KG1 (cell line): ENCODE data around the gene ZNF639.

Experiments
- DNase-seq: peaks from one replicate; lab custom pipeline; 2025; lab: John Stamatoyannopoulos, UW

The ZNF639 gene

GRCh38 chr3:179318876-179319275 is 4.0 kb upstream of the ZNF639 start:
- DNase-seq, result no peak

- DNase-seq, result peak; percentile 42
These were observed 1.1 kb upstream of the ZNF639 start for GRCh38 chr3:179321668-179322285.

GRCh38 chr3:179323197-179324110 is 623 bp downstream of the ZNF639 start:
- peak; percentile 55 for DNase-seq

GRCh38 chr3:179324270-179324754 is 1.5 kb downstream of the ZNF639 start:
- no peak for DNase-seq

GRCh38 chr3:179330438-179330837 is 7.6 kb downstream of the ZNF639 start:
- no peak for DNase-seq

GRCh38 chr3:179332240-179332639 is 9.4 kb downstream of the ZNF639 start:
- DNase-seq, result no peak

GRCh38 chr3:179333084-179333483 is 10.3 kb downstream of the ZNF639 start:
- no peak for DNase-seq

GRCh38 chr3:179336345-179336929 is 13.6 kb downstream of the ZNF639 start:
- DNase-seq, result no peak

- DNase-seq, result peak; percentile 86
These were observed 24.7 kb downstream of the ZNF639 start, which contains the start of gene MFN1 for GRCh38 chr3:179347345-179348194. Gene MFN1 (plus strand): TSS chr3:179347709. CDS start chr3:179348852, 1,143 bp downstream.

GRCh38 chr3:179348325-179349013 is 25.6 kb downstream of the ZNF639 start:
- DNase-seq, result peak; percentile 39

GRCh38 chr3:179355996-179356395 is 33.2 kb downstream of the ZNF639 start:
- no peak for DNase-seq

- no peak for DNase-seq
These were observed 40.5 kb downstream of the ZNF639 start for GRCh38 chr3:179363332-179363731.

GRCh38 chr3:179369621-179370020 is 46.8 kb downstream of the ZNF639 start:
- DNase-seq, result no peak

GRCh38 chr3:179373938-179374337 is 51.1 kb downstream of the ZNF639 start:
- DNase-seq, result no peak

GRCh38 chr3:179375091-179375999 is 52.5 kb downstream of the ZNF639 start:
- DNase-seq, result no peak

GRCh38 chr3:179376474-179376873 is 53.6 kb downstream of the ZNF639 start:
- no peak for DNase-seq
